HL-60/S4 (cell line): Measurements from ENCODE around the gene NCOR2.
"Not testable (repeated sequence)": the region's sequence is repeated elsewhere in the genome, so short reads cannot be mapped to it uniquely, and the experiment has no call there.

Experiments
- in situ Hi-C: fragments of 300-500 bp; cut with MboI; formaldehyde crosslinking; loops from 2 replicates; pipeline ENCODE4 v1.14.3; 2022; ENCODE audit warnings: low sequenced_read_pairs

Gene NCOR2

GRCh38 chr12:124601706-124602105, 34.3 kb upstream of the NCOR2 start:
- in situ Hi-C loops: no loop called here

- in situ Hi-C loops: no loop called here
Observed at GRCh38 chr12:124599074-124599999, 31.9 kb upstream of the NCOR2 start.

GRCh38 chr12:124597041-124597440, 29.6 kb upstream of the NCOR2 start:
- in situ Hi-C loops: no loop called here

- in situ Hi-C loops: no loop called here
Observed at GRCh38 chr12:124595444-124595843, 28.0 kb upstream of the NCOR2 start.

GRCh38 chr12:124594851-124595250, 27.4 kb upstream of the NCOR2 start:
- in situ Hi-C loops: no loop called here

- in situ Hi-C loops: no loop called here
Observed at GRCh38 chr12:124593851-124594401, 26.5 kb upstream of the NCOR2 start.

GRCh38 chr12:124593176-124593575, 25.8 kb upstream of the NCOR2 start:
- in situ Hi-C loops: no loop called here

GRCh38 chr12:124592481-124593160, 25.2 kb upstream of the NCOR2 start:
- in situ Hi-C loops: no loop called here

GRCh38 chr12:124592050-124592449, 24.6 kb upstream of the NCOR2 start:
- in situ Hi-C loops: no loop called here

GRCh38 chr12:124590447-124590846, 23.0 kb upstream of the NCOR2 start:
- in situ Hi-C loops: no loop called here

GRCh38 chr12:124588751-124589267, 21.4 kb upstream of the NCOR2 start:
- in situ Hi-C loops: no loop called here

GRCh38 chr12:124588018-124588634, 20.7 kb upstream of the NCOR2 start:
- in situ Hi-C loops: no loop called here

- in situ Hi-C loops: no loop called here
Observed at GRCh38 chr12:124586756-124587155, 19.3 kb upstream of the NCOR2 start.

GRCh38 chr12:124584494-124584893, 17.1 kb upstream of the NCOR2 start:
- in situ Hi-C loops: not testable (repeated sequence)

GRCh38 chr12:124583854-124584253, 16.4 kb upstream of the NCOR2 start:
- in situ Hi-C loops: no loop called here

- in situ Hi-C loops: no loop called here
Observed at GRCh38 chr12:124582108-124582424, 14.7 kb upstream of the NCOR2 start.

GRCh38 chr12:124581307-124582107, 14.1 kb upstream of the NCOR2 start:
- in situ Hi-C loops: no loop called here

GRCh38 chr12:124579921-124580517, 12.6 kb upstream of the NCOR2 start:
- in situ Hi-C loops: loop anchor here (10.0 kb wide), 1 partner anchor 185 kb away; no protein-coding TSS in a partner anchor

- in situ Hi-C loops: loop anchor here (10.0 kb wide), 1 partner anchor 186 kb away; no protein-coding TSS in a partner anchor
Observed at GRCh38 chr12:124578854-124579253, 11.4 kb upstream of the NCOR2 start.

GRCh38 chr12:124578445-124578844, 11.0 kb upstream of the NCOR2 start:
- in situ Hi-C loops: loop anchor here (10.0 kb wide), 1 partner anchor 186 kb away; no protein-coding TSS in a partner anchor
